ENCODE measurements around the gene SRGAP1.

GRCh38 chr12:63802012-63802608 lies 42.4 kb upstream of the SRGAP1 start:
- TF ChIP-seq, protein P1, sequence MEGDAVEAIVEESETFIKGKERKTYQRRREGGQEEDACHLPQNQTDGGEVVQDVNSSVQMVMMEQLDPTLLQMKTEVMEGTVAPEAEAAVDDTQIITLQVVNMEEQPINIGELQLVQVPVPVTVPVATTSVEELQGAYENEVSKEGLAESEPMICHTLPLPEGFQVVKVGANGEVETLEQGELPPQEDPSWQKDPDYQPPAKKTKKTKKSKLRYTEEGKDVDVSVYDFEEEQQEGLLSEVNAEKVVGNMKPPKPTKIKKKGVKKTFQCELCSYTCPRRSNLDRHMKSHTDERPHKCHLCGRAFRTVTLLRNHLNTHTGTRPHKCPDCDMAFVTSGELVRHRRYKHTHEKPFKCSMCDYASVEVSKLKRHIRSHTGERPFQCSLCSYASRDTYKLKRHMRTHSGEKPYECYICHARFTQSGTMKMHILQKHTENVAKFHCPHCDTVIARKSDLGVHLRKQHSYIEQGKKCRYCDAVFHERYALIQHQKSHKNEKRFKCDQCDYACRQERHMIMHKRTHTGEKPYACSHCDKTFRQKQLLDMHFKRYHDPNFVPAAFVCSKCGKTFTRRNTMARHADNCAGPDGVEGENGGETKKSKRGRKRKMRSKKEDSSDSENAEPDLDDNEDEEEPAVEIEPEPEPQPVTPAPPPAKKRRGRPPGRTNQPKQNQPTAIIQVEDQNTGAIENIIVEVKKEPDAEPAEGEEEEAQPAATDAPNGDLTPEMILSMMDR (IDR thresholded peaks at IDR 0.05), result peak; percentile 38 to 57 (median 51)
- TF ChIP-seq POLR2AphosphoS5 (IDR thresholded peaks at IDR 0.05), result no peak
